DMS 273 treated with DMSO at 0.1 percent for 48 hours (cell line): ENCODE data around the gene VGF.
A peak's percentile ranks its signal among the peaks of the same experiment; 100 is the strongest.

Experiments used
- DNase-seq: peaks from one replicate; lab custom pipeline; 2025; lab: John Stamatoyannopoulos, UW

The VGF gene

GRCh38 chr7:101165958-101166647 is 734 bp upstream of the VGF start:
- no peak for DNase-seq

GRCh38 chr7:101164071-101164840 is 1.1 kb downstream of the VGF start:
- no peak for DNase-seq

- DNase-seq: no peak
These were observed 1.9 kb downstream of the VGF start for GRCh38 chr7:101163279-101164070.

GRCh38 chr7:101162551-101163278 is 2.7 kb downstream of the VGF start:
- peak; percentile 47 for DNase-seq

- no peak for DNase-seq
These were observed 3.5 kb downstream of the VGF start for GRCh38 chr7:101161692-101162471.

GRCh38 chr7:101160910-101161309 is 4.5 kb downstream of the VGF start:
- no peak for DNase-seq

- no peak for DNase-seq
These were observed 5.4 kb downstream of the VGF start for GRCh38 chr7:101159696-101160674.

- DNase-seq: no peak
These were observed 8.3 kb downstream of the VGF start for GRCh38 chr7:101156866-101157589.

- no peak for DNase-seq
These were observed 9.1 kb downstream of the VGF start for GRCh38 chr7:101156277-101156676.

- DNase-seq: no peak
These were observed 10.1 kb downstream of the VGF start for GRCh38 chr7:101155303-101155702.

- no peak for DNase-seq
These were observed 10.7 kb downstream of the VGF start for GRCh38 chr7:101154693-101155102.

- peak; percentile 95 for DNase-seq
These were observed 11.2 kb downstream of the VGF start, which contains the start of gene AP1S1 for GRCh38 chr7:101153969-101154692. Gene AP1S1, plus strand, starts transcription at chr7:101154476. Its CDS starts 39 bp downstream, at chr7:101154515.

GRCh38 chr7:101151908-101152651 is 13.3 kb downstream of the VGF start:
- DNase-seq: no peak

- no peak for DNase-seq
These were observed 24.5 kb downstream of the VGF start for GRCh38 chr7:101140746-101141382.

- DNase-seq: no peak
These were observed 25.1 kb downstream of the VGF start for GRCh38 chr7:101140339-101140699.

GRCh38 chr7:101138213-101138870 is 27.0 kb downstream of the VGF start:
- peak; percentile 78 for DNase-seq
